Left lung (tissue), 10 donors: ENCODE data around the gene ROR2. TPM values are rescaled to one million over a fixed set of nuclear protein-coding genes. Genes with fewer than 3 reads are reported as not detected.

Experiments used
- ATAC-seq: fragments of 200-7000 bp; cut with Tn5 transposase; one replicate; pipeline ENCODE4 v1.9.1; 2020; ENCODE audit warnings: moderate library complexity
- DNase-seq, 4 donors: peaks; one replicate each; pipeline ENCODE4 v3.0.0-alpha.2; 2013 to 2020
- H3K27ac ChIP-seq, 2 donors: fragments of 200-600 bp; sonication (generic) in 1 of 2; one replicate each; pipeline versions ENCODE4 v1.5.0 to v1.8.0; 2020 to 2021
- H3K27me3 ChIP-seq, 2 donors: fragments of 200-600 bp; sonication (generic) in 1 of 2; one replicate each; pipeline versions ENCODE4 v1.5.0 to v1.8.0; 2020 to 2021
- H3K36me3 ChIP-seq, 2 donors: fragments of 200-600 bp; sonication (generic) in 1 of 2; one replicate each; pipeline versions ENCODE4 v1.5.0 to v1.8.0; 2020 to 2021
- H3K4me1 ChIP-seq, 2 donors: fragments of 200-600 bp; one replicate each; pipeline ENCODE4 v1.8.0; 2021
- H3K4me3 ChIP-seq, 2 donors: fragments of 200-600 bp; sonication (generic) in 1 of 2; one replicate each; pipeline versions ENCODE4 v1.5.0 to v1.8.0; 2020 to 2021; ENCODE audit warnings: mild to moderate bottlenecking in 1 of 2
- H3K9me3 ChIP-seq, 2 donors: fragments of 200-600 bp; sonication (generic) in 1 of 2; one replicate each; pipeline versions ENCODE4 v1.5.0 to v1.8.0; 2020 to 2021
- CTCF ChIP-seq, 2 donors: fragments of 200-600 bp; sonication (generic) in 1 of 2; IDR thresholded peaks; one replicate each; pipeline versions ENCODE4 v1.5.0 to v1.8.0; 2021; ENCODE audit warnings: antibody characterized with exemption in 2 of 2
- intact Hi-C, 2 donors: fragments of 100-400 bp; cut with DNase I; formaldehyde crosslinking; loops; one replicate each; pipeline versions ENCODE4 v1.11.2 to v1.14.2; 2022
- polyA plus RNA-seq, 6 donors: library from polyadenylated mRNA; unstranded; fragments of 120-200 nt; gene quantifications; one replicate each; pipeline ENCODE4 v1.2.1, GENCODE V29; 2013; ENCODE audit not compliant: insufficient read length in 6 of 6
- total RNA-seq, 2 donors: library from RNA; stranded (reverse); fragmentation: NEBNext Ultra II Directional; extraction: Animal tissue kit (Norgen Biotek cat#: 25700); gene quantifications; one replicate each; pipeline ENCODE4 v1.2.1, GENCODE V29; 2021
- donor health status: DM: no; HTN: yes; CAD: no.
- donor health status: DM: no; HTN: no; CAD: no.

ROR2 gene
- total and polyA plus RNA-seq, 8 donors: 11.5 to 36.5 (median 29.7) TPM

GRCh38 chr9:91899594-91899993 is 50.4 kb downstream of the ROR2 start:
- Histone ChIP-seq H3K4me3 (no peak overlapping the region), H3K4me1 (peaks cover 6 to 20% of the 10 kb centered on the region in 2 donors), H3K36me3 (no peaks in the 10 kb centered on the region), H3K27me3 (peaks cover 0 to 18% of the 10 kb centered on the region in 2 donors), H3K27ac (no peak overlapping the region), H3K9me3 (no peaks in the 10 kb centered on the region)
- DNase-seq (no peak), ATAC-seq (no peak)
- no peak for TF ChIP-seq CTCF (IDR thresholded peaks at IDR 0.05)
- intact Hi-C loops: no loop called here

DNA sequence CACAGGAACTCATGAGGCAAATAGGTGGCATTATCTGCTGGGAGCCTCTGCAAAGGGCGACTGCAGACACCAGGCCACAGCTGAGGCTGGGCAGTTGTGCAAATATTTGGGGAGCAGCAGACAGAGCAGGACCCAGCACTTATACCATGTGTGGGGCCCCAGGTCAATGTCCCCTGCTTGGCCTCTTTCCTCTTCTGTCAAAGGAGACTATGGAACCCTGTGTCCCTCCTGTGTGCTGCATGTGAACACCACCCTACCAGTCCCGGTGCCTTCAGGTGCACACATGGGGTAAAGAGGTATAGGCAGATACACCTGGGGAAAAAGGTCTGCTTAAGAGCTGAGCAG is 50.8 kb downstream of the ROR2 start:
- DNase-seq (no peak), ATAC-seq (no peak)
- Histone ChIP-seq H3K9me3 (no peaks in the 10 kb centered on the region), H3K4me1 (peaks cover 6 to 20% of the 10 kb centered on the region in 2 donors), H3K4me3 (no peak overlapping the region), H3K27me3 (peaks cover 0 to 14% of the 10 kb centered on the region in 2 donors), H3K36me3 (no peaks in the 10 kb centered on the region), H3K27ac (no peak overlapping the region)
- intact Hi-C loops: no loop called here
- TF ChIP-seq CTCF (IDR thresholded peaks at IDR 0.05): no peak

DNA sequence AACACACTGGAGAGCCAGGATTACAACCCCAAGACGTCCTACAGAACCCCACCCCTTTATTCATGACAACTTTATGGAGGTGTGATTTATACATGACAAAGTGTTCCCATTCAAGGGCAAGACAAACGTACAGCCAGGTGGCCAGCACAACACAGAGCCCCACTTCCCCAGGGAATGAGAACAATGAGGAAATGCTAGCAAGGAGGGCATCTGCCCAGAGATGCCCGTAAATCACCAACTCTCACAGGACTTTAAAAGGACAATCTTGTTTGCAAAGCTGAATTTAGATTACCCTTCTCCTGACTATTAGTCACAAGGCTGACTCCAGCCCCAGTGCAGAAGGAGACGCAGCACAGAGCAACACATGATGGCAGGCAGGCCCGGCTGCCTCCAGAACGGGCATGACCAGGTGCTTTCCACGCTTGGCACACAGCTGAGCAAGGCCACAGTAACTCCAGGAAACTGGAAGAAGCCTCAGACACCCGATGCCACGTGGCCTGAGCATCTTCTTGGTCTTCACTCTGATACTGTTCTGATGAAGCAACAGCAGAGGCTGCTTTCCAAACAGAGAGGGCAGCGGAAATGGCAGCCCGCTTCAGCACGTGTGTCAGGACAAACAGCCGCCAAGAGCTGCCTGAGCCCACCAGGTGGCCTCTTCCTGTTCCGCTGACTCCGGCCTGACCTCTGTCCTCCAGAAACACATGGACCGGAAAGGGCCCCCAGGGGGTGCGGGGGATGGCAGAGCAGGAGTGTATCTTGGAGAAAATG is 51.4 kb downstream of the ROR2 start:
- Histone ChIP-seq H3K36me3 (no peaks in the 10 kb centered on the region), H3K4me3 (no peak overlapping the region), H3K27me3 (peaks cover 0 to 11% of the 10 kb centered on the region in 2 donors), H3K27ac (no peak overlapping the region), H3K9me3 (no peaks in the 10 kb centered on the region), H3K4me1 (peaks cover 6 to 20% of the 10 kb centered on the region in 2 donors)
- intact Hi-C loops: no loop called here
- DNase-seq (no peak), ATAC-seq (peak; percentile 28)
- no peak for TF ChIP-seq CTCF (IDR thresholded peaks at IDR 0.05)

GRCh38 chr9:91897201-91897600 is 52.8 kb downstream of the ROR2 start:
- H3K9me3 ChIP-seq: no peaks in the 10 kb centered on the region
- DNase-seq: no peak
- no peak overlapping the region for H3K4me3 ChIP-seq
- H3K4me1 ChIP-seq: peaks cover 6 to 21% of the 10 kb centered on the region in 2 donors
- peak overlapping the region in 1 of 2 donors; percentile 65 for H3K27ac ChIP-seq
- TF ChIP-seq CTCF (IDR thresholded peaks at IDR 0.05): no peak
- intact Hi-C loops: no loop called here
- peaks cover 0 to 11% of the 10 kb centered on the region in 2 donors for H3K27me3 ChIP-seq
- no peaks in the 10 kb centered on the region for H3K36me3 ChIP-seq
- ATAC-seq: no peak

- H3K27ac ChIP-seq: peak overlapping the region in 1 of 2 donors; percentile 65
- intact Hi-C loops: no loop called here
- peak; percentile 42 for ATAC-seq
These were observed 53.4 kb downstream of the ROR2 start for GRCh38 chr9:91896513-91897121.

More at GRCh38 chr9:91896513-91897121, 53.4 kb downstream of the ROR2 start:
- DNase-seq: peak in 1 of 4 donors; percentile 55
- H3K4me3 ChIP-seq: no peak overlapping the region
- peaks cover 6 to 24% of the 10 kb centered on the region in 2 donors for H3K4me1 ChIP-seq
- H3K9me3 ChIP-seq: no peaks in the 10 kb centered on the region
- H3K36me3 ChIP-seq: no peaks in the 10 kb centered on the region
- TF ChIP-seq CTCF (IDR thresholded peaks at IDR 0.05): no peak
- peaks cover 0 to 11% of the 10 kb centered on the region in 2 donors for H3K27me3 ChIP-seq
